Tibial artery (tissue), 4 donors: Measurements from ENCODE around the gene C11orf68.

Experiments
- DNase-seq, 2 donors: peaks; one replicate each; pipeline ENCODE4 v3.0.0-alpha.2; 2019
- H3K27ac ChIP-seq, 2 donors: fragments of 200-600 bp; sonication (generic) in 1 of 2; 1 replicate in 1 of 2; 2 replicates in 1 of 2; pipeline ENCODE4 v1.5.1; 2018 to 2019; ENCODE audit warnings: mild to moderate bottlenecking in 1 of 2
- H3K27me3 ChIP-seq, 2 donors: fragments of 200-600 bp; sonication (generic) in 1 of 2; one replicate each; pipeline versions ENCODE4 v1.5.1 to v1.6.0; 2016 to 2019
- H3K36me3 ChIP-seq, 3 donors: fragments of 200-600 bp; sonication (generic) in 2 of 3; one replicate each; pipeline ENCODE4 v1.5.1; 2016 to 2019; ENCODE audit warnings: mild to moderate bottlenecking in 2 of 3
- H3K4me1 ChIP-seq, 4 donors: fragments of 200-600 bp; sonication (generic) in 2 of 4; 1 replicate in 3 of 4; 2 replicates in 1 of 4; pipeline ENCODE4 v1.5.1; 2016 to 2019
- H3K4me3 ChIP-seq, 2 donors: fragments of 200-600 bp; sonication (generic) in 1 of 2; 1 replicate in 1 of 2; 2 replicates in 1 of 2; pipeline ENCODE4 v1.5.1; 2018 to 2019; ENCODE audit warnings: mild to moderate bottlenecking in 2 of 2
- H3K9me3 ChIP-seq, 3 donors: fragments of 200-600 bp; sonication (generic) in 1 of 3; one replicate each; pipeline ENCODE4 v1.5.1; 2016 to 2019
- CTCF ChIP-seq, 2 experiments: fragments of 200-600 bp in 1 of 2; fragments of 450-650 bp in 1 of 2; IDR thresholded peaks; one replicate each; pipeline ENCODE4 v1.5.1; 2017 to 2019; ENCODE audit warnings: antibody characterized with exemption in 2 of 2, mild to moderate bottlenecking in 1 of 2, moderate library complexity in 1 of 2
- intact Hi-C: fragments of 100-400 bp; cut with DNase I; formaldehyde crosslinking; loops from one replicate; pipeline ENCODE4 v1.15.0; 2023; ENCODE audit warnings: low total_unique reads

The C11orf68 gene

GRCh38 chr11:65928667-65929066 is 9.8 kb upstream of the C11orf68 start:
- no peak for DNase-seq
- H3K4me3 ChIP-seq: no peak overlapping the region
- intact Hi-C loops: no loop called here
- no peaks in the 10 kb centered on the region for H3K9me3 ChIP-seq
- TF ChIP-seq CTCF (IDR thresholded peaks at IDR 0.05): no peak
- H3K27ac ChIP-seq: no peak overlapping the region
- H3K4me1 ChIP-seq: no peaks in the 10 kb centered on the region
- H3K36me3 ChIP-seq: peaks cover 0 to 6% (median 0%) of the 10 kb centered on the region in 3 donors
- peaks cover 0 to 9% of the 10 kb centered on the region in 2 donors for H3K27me3 ChIP-seq

GRCh38 chr11:65927904-65928397 is 9.1 kb upstream of the C11orf68 start:
- Histone ChIP-seq H3K4me1 (no peaks in the 10 kb centered on the region), H3K36me3 (peaks cover under 1 to 12% (median 5%) of the 10 kb centered on the region in 3 donors), H3K27ac (no peak overlapping the region), H3K27me3 (peaks cover 0 to 2% of the 10 kb centered on the region in 2 donors), H3K4me3 (no peak overlapping the region), H3K9me3 (no peaks in the 10 kb centered on the region)
- no peak for TF ChIP-seq CTCF (IDR thresholded peaks at IDR 0.05)
- no peak for DNase-seq
- intact Hi-C loops: no loop called here

- intact Hi-C loops: no loop called here
- no peaks in the 10 kb centered on the region for H3K27me3 ChIP-seq
- no peak for TF ChIP-seq CTCF (IDR thresholded peaks at IDR 0.05)
- H3K27ac ChIP-seq: no peak overlapping the region
- no peaks in the 10 kb centered on the region for H3K9me3 ChIP-seq
- H3K4me3 ChIP-seq: no peak overlapping the region
- no peak for DNase-seq
- peaks cover 13 to 32% (median 20%) of the 10 kb centered on the region in 3 donors for H3K36me3 ChIP-seq
- peaks cover 0 to 11% (median 9%) of the 10 kb centered on the region in 4 donors for H3K4me1 ChIP-seq
Measured at GRCh38 chr11:65925397-65925796, 6.5 kb upstream of the C11orf68 start.

GRCh38 chr11:65922565-65922964 is 3.7 kb upstream of the C11orf68 start:
- peaks cover 3 to 23% (median 22%) of the 10 kb centered on the region in 4 donors for H3K4me1 ChIP-seq
- intact Hi-C loops: loop anchor here (5.0 kb wide), 1 partner anchor 40 kb away; the partner anchor contains the start of gene SART1
- no peaks in the 10 kb centered on the region for H3K27me3 ChIP-seq
- TF ChIP-seq CTCF (IDR thresholded peaks at IDR 0.05): no peak
- H3K4me3 ChIP-seq: no peak overlapping the region
- H3K36me3 ChIP-seq: peaks cover 13 to 32% (median 20%) of the 10 kb centered on the region in 3 donors
- no peaks in the 10 kb centered on the region for H3K9me3 ChIP-seq
- H3K27ac ChIP-seq: no peak overlapping the region
- no peak for DNase-seq

GRCh38 chr11:65921876-65922275 is 3.0 kb upstream of the C11orf68 start:
- DNase-seq: no peak
- no peaks in the 10 kb centered on the region for H3K27me3 ChIP-seq
- H3K36me3 ChIP-seq: peaks cover 13 to 32% (median 20%) of the 10 kb centered on the region in 3 donors
- intact Hi-C loops: loop anchor here (5.0 kb wide), 1 partner anchor 40 kb away; the partner anchor contains the start of gene SART1
- no peak overlapping the region for H3K4me3 ChIP-seq
- no peak overlapping the region for H3K27ac ChIP-seq
- H3K4me1 ChIP-seq: peaks cover 5 to 30% (median 29%) of the 10 kb centered on the region in 4 donors
- no peak for TF ChIP-seq CTCF (IDR thresholded peaks at IDR 0.05)
- no peaks in the 10 kb centered on the region for H3K9me3 ChIP-seq
